HG03064 (cell line): ENCODE measurements around the gene COPS8.

Source experiments
- ATAC-seq: cut with Tn5 transposase; IDR thresholded peaks from one replicate; pipeline ENCODE4 v1.9.1; 2021; ENCODE audit warnings: low read depth; ENCODE audit not compliant: unreplicated experiment

The COPS8 gene

GRCh38 chr2:237064203-237065070, 21.3 kb upstream of the COPS8 start:
- no peak for ATAC-seq

- ATAC-seq = no peak
Measured at GRCh38 chr2:237065071-237065377, 20.7 kb upstream of the COPS8 start.

- no peak for ATAC-seq
Measured at GRCh38 chr2:237066396-237066795, 19.3 kb upstream of the COPS8 start.

- ATAC-seq = no peak
Measured at GRCh38 chr2:237068005-237068576, 17.6 kb upstream of the COPS8 start.

GRCh38 chr2:237072067-237072931, 13.4 kb upstream of the COPS8 start:
- ATAC-seq = no peak

GRCh38 chr2:237073552-237073951, 12.1 kb upstream of the COPS8 start:
- ATAC-seq = no peak

- no peak for ATAC-seq
Measured at GRCh38 chr2:237074211-237074993, 11.3 kb upstream of the COPS8 start.

- no peak for ATAC-seq
Measured at GRCh38 chr2:237075749-237076599, 9.7 kb upstream of the COPS8 start.

- no peak for ATAC-seq
Measured at GRCh38 chr2:237081596-237081995, 4.1 kb upstream of the COPS8 start.

GRCh38 chr2:237083026-237083425, 2.7 kb upstream of the COPS8 start:
- no peak for ATAC-seq

- ATAC-seq = no peak
Measured at GRCh38 chr2:237084444-237084843, 1.2 kb upstream of the COPS8 start.

- no peak for ATAC-seq
Measured at GRCh38 chr2:237090906-237091305, 5.2 kb downstream of the COPS8 start.

GRCh38 chr2:237091779-237092436, 6.2 kb downstream of the COPS8 start:
- no peak for ATAC-seq

- no peak for ATAC-seq
Measured at GRCh38 chr2:237092506-237092905, 6.8 kb downstream of the COPS8 start.

GRCh38 chr2:237092920-237093781, 7.5 kb downstream of the COPS8 start:
- ATAC-seq = no peak

GRCh38 chr2:237096201-237096600, 10.5 kb downstream of the COPS8 start:
- ATAC-seq = no peak

GRCh38 chr2:237096911-237097310, 11.2 kb downstream of the COPS8 start:
- ATAC-seq = no peak

- ATAC-seq = no peak
Measured at GRCh38 chr2:237097326-237097910, 11.7 kb downstream of the COPS8 start.
